ENCODE results near the gene PFN3. TPM values are rescaled to one million over a fixed set of nuclear protein-coding genes. Genes with fewer than 3 reads are reported as not detected.

Gene PFN3
- total RNA-seq, 2 donors from 2014 or later: not detected

DNA sequence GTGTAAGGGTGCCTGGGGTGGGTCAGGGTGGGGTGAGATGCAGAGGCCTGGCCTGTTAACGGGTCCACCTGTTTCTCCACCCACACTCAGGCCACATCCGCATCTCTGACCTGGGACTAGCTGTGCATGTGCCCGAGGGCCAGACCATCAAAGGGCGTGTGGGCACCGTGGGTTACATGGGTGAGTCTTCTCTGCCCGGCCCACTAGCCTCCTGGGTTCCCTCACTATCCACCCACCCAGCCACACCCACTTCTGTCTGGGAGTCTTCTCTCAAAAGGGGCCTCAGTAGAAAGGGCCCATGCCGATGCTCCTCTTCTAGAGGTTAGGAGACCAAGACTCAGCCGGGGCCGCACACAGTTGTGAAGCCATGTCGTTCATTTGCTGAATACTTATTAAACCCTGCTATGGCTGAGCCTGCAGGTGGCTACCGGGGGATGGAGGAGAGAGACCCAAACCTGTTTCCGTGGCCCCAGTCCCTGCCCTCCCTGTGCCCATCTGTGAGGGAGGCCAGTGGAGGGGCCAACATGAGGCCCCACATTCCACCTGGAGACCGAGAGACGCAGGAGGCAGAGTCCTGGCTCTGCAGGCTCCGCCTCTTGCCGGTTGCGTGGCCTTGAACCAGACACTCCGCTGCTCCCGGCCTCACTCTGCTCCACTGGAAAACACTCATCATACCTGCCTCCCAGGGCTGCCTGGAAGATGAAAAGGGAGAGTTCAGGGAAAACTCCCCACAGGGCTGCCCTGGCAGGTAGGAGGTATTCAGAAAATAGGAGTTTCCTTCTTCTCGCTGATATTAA is 34.7 kb upstream of the PFN3 start:
- no peaks in the 10 kb centered on the region for H3K27me3 ChIP-seq (replicated peaks; ENCODE audit: insufficient read depth)
- ATAC-seq (ENCODE audit: insufficient number of reproducible peaks, low FRiP score, low read depth) (no peak), DNase-seq (ENCODE audit: low spot score) (no peak)
- no peak overlapping the region for H3K27ac ChIP-seq
- H3K4me3 ChIP-seq: no peak overlapping the region
- no peaks in the 10 kb centered on the region for H3K9me3 ChIP-seq
- H3K36me3 ChIP-seq: peaks cover 55% of the 10 kb centered on the region
- TF ChIP-seq, protein P1, sequence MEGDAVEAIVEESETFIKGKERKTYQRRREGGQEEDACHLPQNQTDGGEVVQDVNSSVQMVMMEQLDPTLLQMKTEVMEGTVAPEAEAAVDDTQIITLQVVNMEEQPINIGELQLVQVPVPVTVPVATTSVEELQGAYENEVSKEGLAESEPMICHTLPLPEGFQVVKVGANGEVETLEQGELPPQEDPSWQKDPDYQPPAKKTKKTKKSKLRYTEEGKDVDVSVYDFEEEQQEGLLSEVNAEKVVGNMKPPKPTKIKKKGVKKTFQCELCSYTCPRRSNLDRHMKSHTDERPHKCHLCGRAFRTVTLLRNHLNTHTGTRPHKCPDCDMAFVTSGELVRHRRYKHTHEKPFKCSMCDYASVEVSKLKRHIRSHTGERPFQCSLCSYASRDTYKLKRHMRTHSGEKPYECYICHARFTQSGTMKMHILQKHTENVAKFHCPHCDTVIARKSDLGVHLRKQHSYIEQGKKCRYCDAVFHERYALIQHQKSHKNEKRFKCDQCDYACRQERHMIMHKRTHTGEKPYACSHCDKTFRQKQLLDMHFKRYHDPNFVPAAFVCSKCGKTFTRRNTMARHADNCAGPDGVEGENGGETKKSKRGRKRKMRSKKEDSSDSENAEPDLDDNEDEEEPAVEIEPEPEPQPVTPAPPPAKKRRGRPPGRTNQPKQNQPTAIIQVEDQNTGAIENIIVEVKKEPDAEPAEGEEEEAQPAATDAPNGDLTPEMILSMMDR (IDR thresholded peaks at IDR 0.05): no peak
- peaks cover 0 to 16% of the 10 kb centered on the region in 2 donors for H3K4me1 ChIP-seq (ENCODE audit: control insufficient read depth in 1 of 2, low read depth in 2 of 2)

DNA sequence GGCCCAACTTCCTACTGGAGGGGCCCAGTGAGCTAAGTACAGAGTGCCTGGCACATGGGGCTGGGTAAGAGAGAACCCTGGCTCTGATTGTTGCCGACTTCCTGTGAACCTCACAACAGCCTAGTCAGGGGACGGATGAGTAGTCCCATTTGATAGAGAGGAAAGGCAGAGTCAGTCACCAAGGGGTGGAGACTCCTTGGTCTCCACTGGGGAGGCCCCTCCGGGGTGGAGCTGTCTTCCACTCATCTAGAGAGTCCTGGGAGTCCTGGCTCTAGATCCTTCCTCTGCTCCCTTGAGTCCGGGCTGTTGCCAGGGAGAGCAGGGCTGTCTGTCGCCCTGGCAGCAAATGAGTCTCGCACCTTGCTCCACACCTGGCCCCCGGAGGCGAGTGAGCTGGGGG is 34.0 kb upstream of the PFN3 start:
- Histone ChIP-seq H3K4me3 (no peak overlapping the region), H3K36me3 (peaks cover 55% of the 10 kb centered on the region), H3K27me3 (replicated peaks; ENCODE audit: insufficient read depth) (no peaks in the 10 kb centered on the region), H3K9me3 (no peaks in the 10 kb centered on the region), H3K27ac (no peak overlapping the region), H3K4me1 (ENCODE audit: control insufficient read depth in 1 of 2, low read depth in 2 of 2) (peaks cover 0 to 16% of the 10 kb centered on the region in 2 donors)
- ATAC-seq (ENCODE audit: insufficient number of reproducible peaks, low FRiP score, low read depth) (no peak), DNase-seq (ENCODE audit: low spot score) (no peak)
- TF ChIP-seq, protein P1 (IDR thresholded peaks at IDR 0.05): no peak

DNA sequence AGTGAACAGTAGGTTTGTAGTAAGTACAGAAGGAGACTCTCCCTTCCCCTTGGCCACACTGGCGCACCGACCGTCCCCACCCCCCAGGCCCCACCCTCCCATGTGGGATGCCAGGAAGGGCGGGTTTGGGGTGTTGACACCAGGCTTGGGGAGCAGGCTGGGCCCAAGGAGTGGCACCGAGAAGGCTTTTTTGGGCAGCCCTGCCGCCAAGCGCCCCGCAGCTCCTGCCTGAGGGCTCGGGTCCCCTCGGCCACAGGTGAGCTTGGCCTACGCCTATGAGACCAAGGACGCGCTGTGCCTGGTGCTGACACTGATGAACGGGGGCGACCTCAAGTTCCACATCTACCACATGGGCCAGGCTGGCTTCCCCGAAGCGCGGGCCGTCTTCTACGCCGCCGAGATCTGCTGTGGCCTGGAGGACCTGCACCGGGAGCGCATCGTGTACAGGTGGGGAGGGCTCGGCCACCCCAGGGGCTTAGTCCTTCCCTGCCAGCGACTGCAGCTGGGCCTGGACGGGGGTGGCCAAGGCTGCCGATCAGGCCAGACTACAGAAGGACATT is 33.3 kb upstream of the PFN3 start:
- TF ChIP-seq, protein P1 (IDR thresholded peaks at IDR 0.05): no peak
- Histone ChIP-seq H3K4me1 (ENCODE audit: control insufficient read depth in 1 of 2, low read depth in 2 of 2) (peaks cover 0 to 21% of the 10 kb centered on the region in 2 donors), H3K36me3 (peaks cover 54% of the 10 kb centered on the region), H3K27ac (no peak overlapping the region), H3K27me3 (replicated peaks; ENCODE audit: insufficient read depth) (no peaks in the 10 kb centered on the region), H3K4me3 (no peak overlapping the region), H3K9me3 (no peaks in the 10 kb centered on the region)
- no peak for ATAC-seq (ENCODE audit: insufficient number of reproducible peaks, low FRiP score, low read depth)
- DNase-seq (ENCODE audit: low spot score): no peak

DNA sequence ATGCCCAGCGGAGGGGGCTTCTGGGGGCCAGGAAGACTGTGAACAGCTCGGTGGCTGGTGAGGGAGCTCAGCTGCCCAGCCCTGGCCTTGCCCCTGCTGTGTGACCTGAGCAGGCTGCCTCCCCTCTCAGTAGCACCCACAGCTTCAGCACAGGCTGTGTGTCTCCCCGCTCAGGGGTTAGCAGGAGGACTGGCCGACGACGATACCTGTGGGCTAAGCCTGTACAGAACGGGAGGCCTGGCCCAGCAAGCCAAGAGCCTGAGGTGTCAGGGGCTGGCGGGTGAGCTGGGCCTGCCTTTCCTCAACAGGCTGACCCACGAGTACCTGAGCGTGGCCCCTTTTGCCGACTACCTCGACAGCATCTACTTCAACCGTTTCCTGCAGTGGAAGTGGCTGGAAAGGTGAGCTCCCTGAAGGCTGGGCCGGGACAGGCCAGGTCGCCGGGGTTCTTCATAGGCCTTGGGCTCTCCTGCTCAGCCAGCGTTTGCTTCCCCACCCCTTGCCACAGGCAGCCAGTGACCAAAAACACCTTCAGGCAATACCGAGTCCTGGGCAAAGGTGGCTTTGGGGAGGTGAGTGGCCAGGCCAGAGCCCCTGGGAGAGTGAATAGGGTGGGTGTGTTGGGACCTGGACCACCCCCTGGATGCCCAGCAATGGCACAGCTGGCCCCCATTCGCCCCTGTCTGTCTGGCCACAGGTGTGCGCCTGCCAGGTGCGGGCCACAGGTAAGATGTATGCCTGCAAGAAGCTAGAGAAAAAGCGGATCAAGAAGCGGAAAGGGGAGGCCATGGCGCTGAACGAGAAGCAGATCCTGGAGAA is 32.6 kb upstream of the PFN3 start:
- TF ChIP-seq, protein P1 (IDR thresholded peaks at IDR 0.05): no peak
- DNase-seq (ENCODE audit: low spot score) (no peak), ATAC-seq (ENCODE audit: insufficient number of reproducible peaks, low FRiP score, low read depth) (no peak)
- Histone ChIP-seq H3K27me3 (replicated peaks; ENCODE audit: insufficient read depth) (no peaks in the 10 kb centered on the region), H3K27ac (no peak overlapping the region), H3K4me3 (no peak overlapping the region), H3K9me3 (no peaks in the 10 kb centered on the region), H3K4me1 (ENCODE audit: control insufficient read depth in 1 of 2, low read depth in 2 of 2) (peaks cover 0 to 28% of the 10 kb centered on the region in 2 donors), H3K36me3 (peaks cover 50% of the 10 kb centered on the region)
